ENCODE measurements around the gene DUSP8. TPM values are rescaled to one million over a fixed set of nuclear protein-coding genes. Genes with fewer than 3 reads are reported as not detected.

DUSP8 gene
- total RNA-seq, 1 donor from 2014 or later, result 7.7 TPM

- Mint-ChIP-seq H3K4me3 (ENCODE audit: unreplicated experiment) (no peak overlapping the region), H3K27ac (ENCODE audit: unreplicated experiment) (no peak overlapping the region), H3K9me3 (ENCODE audit: unreplicated experiment) (no peaks in the 10 kb centered on the region), H3K36me3 (ENCODE audit: unreplicated experiment) (no peaks in the 10 kb centered on the region), H3K27me3 (ENCODE audit: unreplicated experiment) (no peaks in the 10 kb centered on the region), H3K4me1 (ENCODE audit: unreplicated experiment) (peaks cover 35% of the 10 kb centered on the region)
- DNase-seq (ENCODE audit: extremely low spot score, unreplicated experiment), result no peak
- no peak for TF ChIP-seq CTCF (IDR thresholded peaks at IDR 0.05)
Observed at GRCh38 chr11:1505480-1505879, 66.6 kb downstream of the DUSP8 start.

- DNase-seq (ENCODE audit: extremely low spot score, unreplicated experiment), result no peak
- H3K4me3 Mint-ChIP-seq (ENCODE audit: unreplicated experiment), result no peak overlapping the region
- H3K27me3 Mint-ChIP-seq (ENCODE audit: unreplicated experiment), result no peaks in the 10 kb centered on the region
- peaks cover 3% of the 10 kb centered on the region for H3K36me3 Mint-ChIP-seq (ENCODE audit: unreplicated experiment)
- no peak overlapping the region for H3K27ac Mint-ChIP-seq (ENCODE audit: unreplicated experiment)
- H3K9me3 Mint-ChIP-seq (ENCODE audit: unreplicated experiment), result no peaks in the 10 kb centered on the region
- peaks cover 34% of the 10 kb centered on the region for H3K4me1 Mint-ChIP-seq (ENCODE audit: unreplicated experiment)
- no peak for TF ChIP-seq CTCF (IDR thresholded peaks at IDR 0.05)
Observed at GRCh38 chr11:1504581-1505290, 67.3 kb downstream of the DUSP8 start.

- no peaks in the 10 kb centered on the region for H3K27me3 Mint-ChIP-seq (ENCODE audit: unreplicated experiment)
- TF ChIP-seq CTCF (IDR thresholded peaks at IDR 0.05), result no peak
- no peak overlapping the region for H3K27ac Mint-ChIP-seq (ENCODE audit: unreplicated experiment)
- no peak overlapping the region for H3K4me3 Mint-ChIP-seq (ENCODE audit: unreplicated experiment)
- DNase-seq (ENCODE audit: extremely low spot score, unreplicated experiment), result no peak
- H3K4me1 Mint-ChIP-seq (ENCODE audit: unreplicated experiment), result peaks cover 28% of the 10 kb centered on the region
- no peaks in the 10 kb centered on the region for H3K9me3 Mint-ChIP-seq (ENCODE audit: unreplicated experiment)
- H3K36me3 Mint-ChIP-seq (ENCODE audit: unreplicated experiment), result peaks cover 3% of the 10 kb centered on the region
Observed at GRCh38 chr11:1504138-1504537, 67.9 kb downstream of the DUSP8 start.

Other genes starting within 250 kb of the DUSP8 start
- gene BRSK2, start 182.3 kb downstream of the DUSP8 start, total RNA-seq, result 1.7 and 1.9 TPM in 2 replicates
- 33.8 and 38.6 TPM in 2 replicates for gene MOB2, start 85.5 kb downstream of the DUSP8 start, total RNA-seq
- gene KRTAP5-1, start 13.0 kb upstream of the DUSP8 start, total RNA-seq, result not detected in 2 replicates
- not detected in 2 replicates for gene KRTAP5-2, start 26.0 kb upstream of the DUSP8 start, total RNA-seq
- not detected in 2 replicates for gene KRTAP5-3, start 36.2 kb upstream of the DUSP8 start, total RNA-seq
- gene KRTAP5-4, start 49.9 kb upstream of the DUSP8 start, total RNA-seq, result not detected in 2 replicates
- gene KRTAP5-5, start 57.5 kb upstream of the DUSP8 start, total RNA-seq, result not detected in 2 replicates
- gene KRTAP5-6, start 124.9 kb upstream of the DUSP8 start, total RNA-seq, result not detected in 2 replicates
- gene IFITM10, start 178.3 kb upstream of the DUSP8 start, total RNA-seq, result 13.5 and 24.0 TPM in 2 replicates
- 2,062 and 2,147 TPM in 2 replicates for gene CTSD, start 191.7 kb upstream of the DUSP8 start, total RNA-seq

All from osteocyte (in vitro differentiated cells).